ENCODE measurements around the gene ARHGAP42.

ARHGAP42 gene

DNA sequence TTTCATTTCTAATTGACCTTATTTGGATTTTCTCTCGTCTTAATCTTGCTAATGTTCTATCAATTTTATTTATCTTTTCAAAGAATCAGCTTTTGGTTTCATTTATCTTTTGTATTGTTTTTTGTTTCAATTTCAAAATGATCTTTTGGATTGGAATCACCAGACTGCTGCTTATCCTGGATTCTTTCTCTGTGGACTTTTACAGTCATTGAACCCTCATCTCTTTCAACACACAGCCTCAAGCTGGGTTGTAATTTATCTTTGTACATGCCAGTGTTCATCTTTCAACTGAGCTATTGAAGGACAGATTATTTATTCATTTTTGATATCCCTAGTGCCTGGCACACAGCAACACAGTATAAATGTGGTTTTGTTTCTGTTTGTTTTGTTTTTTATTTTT lies 195.9 kb downstream of the ARHGAP42 start:
- no peak overlapping the region for H3K4me3 ChIP-seq (replicated peaks; ENCODE audit: insufficient read depth, low read length)
- TF ChIP-seq, protein P1, sequence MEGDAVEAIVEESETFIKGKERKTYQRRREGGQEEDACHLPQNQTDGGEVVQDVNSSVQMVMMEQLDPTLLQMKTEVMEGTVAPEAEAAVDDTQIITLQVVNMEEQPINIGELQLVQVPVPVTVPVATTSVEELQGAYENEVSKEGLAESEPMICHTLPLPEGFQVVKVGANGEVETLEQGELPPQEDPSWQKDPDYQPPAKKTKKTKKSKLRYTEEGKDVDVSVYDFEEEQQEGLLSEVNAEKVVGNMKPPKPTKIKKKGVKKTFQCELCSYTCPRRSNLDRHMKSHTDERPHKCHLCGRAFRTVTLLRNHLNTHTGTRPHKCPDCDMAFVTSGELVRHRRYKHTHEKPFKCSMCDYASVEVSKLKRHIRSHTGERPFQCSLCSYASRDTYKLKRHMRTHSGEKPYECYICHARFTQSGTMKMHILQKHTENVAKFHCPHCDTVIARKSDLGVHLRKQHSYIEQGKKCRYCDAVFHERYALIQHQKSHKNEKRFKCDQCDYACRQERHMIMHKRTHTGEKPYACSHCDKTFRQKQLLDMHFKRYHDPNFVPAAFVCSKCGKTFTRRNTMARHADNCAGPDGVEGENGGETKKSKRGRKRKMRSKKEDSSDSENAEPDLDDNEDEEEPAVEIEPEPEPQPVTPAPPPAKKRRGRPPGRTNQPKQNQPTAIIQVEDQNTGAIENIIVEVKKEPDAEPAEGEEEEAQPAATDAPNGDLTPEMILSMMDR (IDR thresholded peaks at IDR 0.05; ENCODE audit: insufficient read depth, low read length) = no peak
- no peak for TF ChIP-seq GABPA (IDR thresholded peaks at IDR 0.05; ENCODE audit: low read depth)
- TF ChIP-seq, protein P2, sequence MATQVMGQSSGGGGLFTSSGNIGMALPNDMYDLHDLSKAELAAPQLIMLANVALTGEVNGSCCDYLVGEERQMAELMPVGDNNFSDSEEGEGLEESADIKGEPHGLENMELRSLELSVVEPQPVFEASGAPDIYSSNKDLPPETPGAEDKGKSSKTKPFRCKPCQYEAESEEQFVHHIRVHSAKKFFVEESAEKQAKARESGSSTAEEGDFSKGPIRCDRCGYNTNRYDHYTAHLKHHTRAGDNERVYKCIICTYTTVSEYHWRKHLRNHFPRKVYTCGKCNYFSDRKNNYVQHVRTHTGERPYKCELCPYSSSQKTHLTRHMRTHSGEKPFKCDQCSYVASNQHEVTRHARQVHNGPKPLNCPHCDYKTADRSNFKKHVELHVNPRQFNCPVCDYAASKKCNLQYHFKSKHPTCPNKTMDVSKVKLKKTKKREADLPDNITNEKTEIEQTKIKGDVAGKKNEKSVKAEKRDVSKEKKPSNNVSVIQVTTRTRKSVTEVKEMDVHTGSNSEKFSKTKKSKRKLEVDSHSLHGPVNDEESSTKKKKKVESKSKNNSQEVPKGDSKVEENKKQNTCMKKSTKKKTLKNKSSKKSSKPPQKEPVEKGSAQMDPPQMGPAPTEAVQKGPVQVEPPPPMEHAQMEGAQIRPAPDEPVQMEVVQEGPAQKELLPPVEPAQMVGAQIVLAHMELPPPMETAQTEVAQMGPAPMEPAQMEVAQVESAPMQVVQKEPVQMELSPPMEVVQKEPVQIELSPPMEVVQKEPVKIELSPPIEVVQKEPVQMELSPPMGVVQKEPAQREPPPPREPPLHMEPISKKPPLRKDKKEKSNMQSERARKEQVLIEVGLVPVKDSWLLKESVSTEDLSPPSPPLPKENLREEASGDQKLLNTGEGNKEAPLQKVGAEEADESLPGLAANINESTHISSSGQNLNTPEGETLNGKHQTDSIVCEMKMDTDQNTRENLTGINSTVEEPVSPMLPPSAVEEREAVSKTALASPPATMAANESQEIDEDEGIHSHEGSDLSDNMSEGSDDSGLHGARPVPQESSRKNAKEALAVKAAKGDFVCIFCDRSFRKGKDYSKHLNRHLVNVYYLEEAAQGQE (IDR thresholded peaks at IDR 0.05; ENCODE audit: insufficient replicate concordance, low read depth) = no peak
- TF ChIP-seq POLR2AphosphoS5 (IDR thresholded peaks at IDR 0.05; ENCODE audit: low read depth) = no peak
- no peak for TF ChIP-seq SPI1 (IDR thresholded peaks at IDR 0.05; ENCODE audit: borderline replicate concordance, low read depth)
- DNase-seq (ENCODE audit: low read depth in 1 of 2, low spot score in 1 of 2) = no peak
- no peak overlapping the region for H3K27ac ChIP-seq (replicated peaks)
- H3K27me3 ChIP-seq (ENCODE audit: insufficient read depth, poor library complexity, severe bottlenecking) = no peaks in the 10 kb centered on the region

DNA sequence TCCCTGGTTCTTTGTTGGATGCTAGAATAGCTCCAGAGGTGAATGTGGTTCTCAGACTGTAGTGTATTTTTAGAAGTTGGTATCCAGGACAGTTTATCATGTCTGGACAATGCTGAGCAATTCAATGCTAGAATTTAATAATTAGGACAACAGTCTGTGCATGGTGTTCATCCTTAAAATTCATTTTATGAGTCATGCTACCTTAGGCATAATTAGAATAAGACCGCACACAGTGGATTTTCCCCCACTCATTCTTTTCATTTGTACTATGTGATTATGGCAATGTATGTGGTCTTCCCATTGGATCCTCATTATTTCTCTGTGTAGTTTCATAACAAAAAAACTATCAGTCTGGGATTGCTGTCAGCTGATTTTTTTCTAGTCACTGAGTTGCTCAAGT lies 196.7 kb downstream of the ARHGAP42 start:
- Histone ChIP-seq H3K27ac (replicated peaks) (no peak overlapping the region), H3K27me3 (ENCODE audit: insufficient read depth, poor library complexity, severe bottlenecking) (no peaks in the 10 kb centered on the region), H3K4me3 (replicated peaks; ENCODE audit: insufficient read depth, low read length) (no peak overlapping the region)
- no peak for DNase-seq (ENCODE audit: low read depth in 1 of 2, low spot score in 1 of 2)
- TF ChIP-seq SPI1 (IDR thresholded peaks at IDR 0.05; ENCODE audit: borderline replicate concordance, low read depth) (no peak), GABPA (IDR thresholded peaks at IDR 0.05; ENCODE audit: low read depth) (no peak), POLR2AphosphoS5 (IDR thresholded peaks at IDR 0.05; ENCODE audit: low read depth) (no peak)
- TF ChIP-seq, protein P1 (IDR thresholded peaks at IDR 0.05; ENCODE audit: insufficient read depth, low read length) = no peak
- TF ChIP-seq, protein P2 (IDR thresholded peaks at IDR 0.05; ENCODE audit: insufficient replicate concordance, low read depth) = no peak

DNA sequence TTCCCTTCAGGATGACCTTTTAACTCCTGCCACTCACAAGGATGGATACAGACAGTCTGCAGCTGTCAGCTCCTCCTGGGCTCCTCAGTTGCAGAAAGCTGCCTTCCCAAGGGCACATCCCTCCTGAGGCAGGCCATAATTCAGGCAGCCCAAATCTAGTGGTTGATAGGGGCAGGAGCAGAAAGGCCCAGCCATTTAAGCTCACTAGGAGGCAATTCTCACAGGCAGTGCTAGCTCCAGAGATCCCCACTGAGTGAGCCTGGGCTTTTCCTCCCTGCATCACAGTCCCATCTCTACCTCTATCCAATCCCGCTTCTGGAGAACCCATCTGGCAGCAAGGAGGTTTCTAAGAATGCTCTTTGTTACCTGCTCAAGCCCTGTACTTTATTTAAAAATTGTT lies 200.6 kb downstream of the ARHGAP42 start:
- Histone ChIP-seq H3K4me3 (replicated peaks; ENCODE audit: insufficient read depth, low read length) (no peak overlapping the region), H3K27ac (replicated peaks) (no peak overlapping the region), H3K27me3 (ENCODE audit: insufficient read depth, poor library complexity, severe bottlenecking) (no peaks in the 10 kb centered on the region)
- TF ChIP-seq, protein P1 (IDR thresholded peaks at IDR 0.05; ENCODE audit: insufficient read depth, low read length) = no peak
- TF ChIP-seq POLR2AphosphoS5 (IDR thresholded peaks at IDR 0.05; ENCODE audit: low read depth) (no peak), GABPA (IDR thresholded peaks at IDR 0.05; ENCODE audit: low read depth) (no peak), SPI1 (IDR thresholded peaks at IDR 0.05; ENCODE audit: borderline replicate concordance, low read depth) (no peak)
- TF ChIP-seq, protein P2 (IDR thresholded peaks at IDR 0.05; ENCODE audit: insufficient replicate concordance, low read depth) = no peak
- no peak for DNase-seq (ENCODE audit: low read depth in 1 of 2, low spot score in 1 of 2)

All from HL-60 (cell line).